ENCODE data around the gene SOWAHD.

SOWAHD gene

GRCh38 chrX:119728487-119728886, 29.9 kb upstream of the SOWAHD start:
- in situ Hi-C loops (cut with HindIII; ENCODE audit: low sequenced_read_pairs): no loop called here
- no peak overlapping the region for H3K4me3 ChIP-seq (ENCODE audit: low read depth, low read length)
- DNase-seq (ENCODE audit: low read depth, low spot score): no peak
- no peak for TF ChIP-seq CTCF (IDR thresholded peaks at IDR 0.05; ENCODE audit: low read depth, low read length)

GRCh38 chrX:119729408-119730201, 28.8 kb upstream of the SOWAHD start:
- TF ChIP-seq CTCF (IDR thresholded peaks at IDR 0.05; ENCODE audit: low read depth, low read length): peak; percentile 63
- no peak overlapping the region for H3K4me3 ChIP-seq (ENCODE audit: low read depth, low read length)
- peak; percentile 58 for DNase-seq (ENCODE audit: low read depth, low spot score)
- in situ Hi-C loops (cut with HindIII; ENCODE audit: low sequenced_read_pairs): no loop called here

GRCh38 chrX:119734897-119735339, 23.5 kb upstream of the SOWAHD start:
- no peak for TF ChIP-seq CTCF (IDR thresholded peaks at IDR 0.05; ENCODE audit: low read depth, low read length)
- H3K4me3 ChIP-seq (ENCODE audit: low read depth, low read length): no peak overlapping the region
- DNase-seq (ENCODE audit: low read depth, low spot score): no peak
- in situ Hi-C loops (cut with HindIII; ENCODE audit: low sequenced_read_pairs): no loop called here

- no peak for DNase-seq (ENCODE audit: low read depth, low spot score)
- H3K4me3 ChIP-seq (ENCODE audit: low read depth, low read length): no peak overlapping the region
- no peak for TF ChIP-seq CTCF (IDR thresholded peaks at IDR 0.05; ENCODE audit: low read depth, low read length)
- in situ Hi-C loops (cut with HindIII; ENCODE audit: low sequenced_read_pairs): no loop called here
Measured at GRCh38 chrX:119735467-119735866, 22.9 kb upstream of the SOWAHD start.

GRCh38 chrX:119736206-119736764, 22.1 kb upstream of the SOWAHD start:
- no peak for TF ChIP-seq CTCF (IDR thresholded peaks at IDR 0.05; ENCODE audit: low read depth, low read length)
- no peak overlapping the region for H3K4me3 ChIP-seq (ENCODE audit: low read depth, low read length)
- in situ Hi-C loops (cut with HindIII; ENCODE audit: low sequenced_read_pairs): no loop called here
- DNase-seq (ENCODE audit: low read depth, low spot score): no peak

GRCh38 chrX:119738742-119739141, 19.6 kb upstream of the SOWAHD start:
- in situ Hi-C loops (cut with HindIII; ENCODE audit: low sequenced_read_pairs): no loop called here
- no peak for TF ChIP-seq CTCF (IDR thresholded peaks at IDR 0.05; ENCODE audit: low read depth, low read length)
- H3K4me3 ChIP-seq (ENCODE audit: low read depth, low read length): no peak overlapping the region
- DNase-seq (ENCODE audit: low read depth, low spot score): no peak

Data from astrocyte of the spinal cord (primary cell).